PC-9 (cell line): ENCODE measurements around the gene COMT. TPM values are rescaled to one million over a fixed set of nuclear protein-coding genes. Genes with fewer than 3 reads are reported as not detected.

Experiments used
- BruUV-seq: library from RNA; stranded (reverse); fragments of 400-500 nt; replicated peaks from 2 replicates; lab custom pipeline; 2021; lab: Mats Ljungman, UMichigan
- CTCF ChIA-PET: fragments of 300-600 bp; sonication (Branson Sonifier 250); formaldehyde crosslinking; loops from one replicate; lab custom pipeline; 2022; ENCODE audit warnings: antibody characterized with exemption; lab: Charles Lee
- POLR2A ChIA-PET: fragments of 300-600 bp; sonication (Branson Sonifier 250); formaldehyde crosslinking; loops from one replicate; lab custom pipeline; 2022; ENCODE audit warnings: antibody characterized with exemption; ENCODE audit not compliant: unreplicated experiment; lab: Charles Lee
- DNase-seq, 2 experiments: peaks; one replicate each; pipeline versions ENCODE4 v3.0.0 to v3.0.0-alpha.2; 2015 to 2022; ENCODE audit warnings: mixed read lengths in 1 of 2
- H2AFZ ChIP-seq: fragments of 200-600 bp; sonication (generic); 2 replicates; pipeline ENCODE4 v1.8.1; 2017; ENCODE audit warnings: antibody characterized with exemption
- H3F3A ChIP-seq: fragments of 200-600 bp; sonication (generic); 2 replicates; pipeline ENCODE4 v1.8.1; 2017; ENCODE audit warnings: antibody characterized with exemption, mild to moderate bottlenecking, low read depth; ENCODE audit not compliant: insufficient read depth
- H3K27ac ChIP-seq: fragments of 200-600 bp; sonication (generic); 2 replicates; pipeline ENCODE4 v1.6.1; 2016; ENCODE audit warnings: mixed run types
- H3K27me3 ChIP-seq: fragments of 200-600 bp; sonication (generic); 2 replicates; pipeline ENCODE4 v1.6.1; 2016; ENCODE audit warnings: low read depth, mixed run types; ENCODE audit not compliant: insufficient read depth
- H3K36me3 ChIP-seq: fragments of 200-600 bp; sonication (generic); 2 replicates; pipeline ENCODE4 v1.6.1; 2016; ENCODE audit warnings: low read depth, mixed run types
- H3K4me1 ChIP-seq: fragments of 200-600 bp; sonication (generic); replicated peaks from 2 replicates; pipeline ENCODE4 v1.6.1; 2016; ENCODE audit warnings: mixed run types; ENCODE audit not compliant: insufficient read depth
- H3K4me2 ChIP-seq: fragments of 200-600 bp; sonication (generic); 2 replicates; pipeline ENCODE4 v1.6.1; 2017; ENCODE audit warnings: mixed run types
- H3K4me3 ChIP-seq: fragments of 200-600 bp; sonication (generic); 2 replicates; pipeline ENCODE4 v1.6.1; 2016; ENCODE audit warnings: mixed run types
- H3K79me2 ChIP-seq: fragments of 200-600 bp; sonication (generic); 2 replicates; pipeline ENCODE4 v1.6.1; 2017; ENCODE audit warnings: low read depth, mixed run types
- H3K9me2 ChIP-seq: fragments of 200-600 bp; sonication (generic); 2 replicates; pipeline ENCODE4 v1.8.1; 2017; ENCODE audit warnings: mild to moderate bottlenecking; ENCODE audit not compliant: insufficient read depth
- H3K9me3 ChIP-seq: fragments of 200-600 bp; sonication (generic); 2 replicates; pipeline ENCODE4 v1.8.1; 2016; ENCODE audit warnings: low read depth; ENCODE audit not compliant: insufficient read depth
- H4K20me1 ChIP-seq: fragments of 200-600 bp; sonication (generic); 2 replicates; pipeline ENCODE4 v1.8.1; 2017; ENCODE audit not compliant: insufficient read depth
- EZH2 ChIP-seq: fragments of 200-600 bp; sonication (generic); IDR thresholded peaks from 2 replicates; pipeline ENCODE4 v1.8.0; 2017; ENCODE audit warnings: antibody characterized with exemption, low read depth
- intact Hi-C: fragments of 100-400 bp; cut with micrococcal nuclease; formaldehyde crosslinking; loops from one replicate; pipeline ENCODE4 v1.10.0; 2022; ENCODE audit not compliant: unreplicated experiment
- total RNA-seq: library from RNA; stranded (reverse); gene quantifications from 2 replicates; pipeline ENCODE4 v1.2.3, GENCODE V29; 2021
- TF ChIP-seq, protein P1 (sequence below): fragments of 200-600 bp; sonication (generic); conservative IDR thresholded peaks from 2 replicates; pipeline ENCODE4 v1.6.1; 2017; ENCODE audit warnings: mixed run types, antibody characterized with exemption, mild to moderate bottlenecking, moderate library complexity

The COMT gene
- total RNA-seq, 1 experiment from 2014 or later, result 99.9 TPM

DNA sequence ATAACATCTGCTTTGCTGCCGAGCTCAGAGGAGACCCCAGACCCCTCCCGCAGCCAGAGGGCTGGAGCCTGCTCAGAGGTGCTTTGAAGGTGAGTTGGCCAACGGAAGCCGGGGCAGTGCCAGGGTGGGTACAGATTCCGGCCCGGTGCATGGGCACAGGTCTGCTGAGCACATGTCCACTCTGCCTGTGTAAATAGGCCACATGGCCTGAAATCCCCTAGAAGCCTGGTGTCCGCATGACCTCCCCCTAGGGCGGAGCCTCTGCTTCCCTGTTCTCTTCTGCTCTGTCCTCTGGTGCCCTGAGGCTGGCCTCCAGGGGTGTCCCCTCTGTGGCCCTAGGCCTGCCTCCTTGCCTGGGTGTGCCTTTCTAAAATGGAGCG lies 19.6 kb downstream of the COMT start:
- H3K79me2 ChIP-seq, result peaks cover 15% of the 10 kb centered on the region; the same call in 1 of the 2 replicates
- no peaks in the 10 kb centered on the region for H3K9me3 ChIP-seq
- TF ChIP-seq, protein P1, sequence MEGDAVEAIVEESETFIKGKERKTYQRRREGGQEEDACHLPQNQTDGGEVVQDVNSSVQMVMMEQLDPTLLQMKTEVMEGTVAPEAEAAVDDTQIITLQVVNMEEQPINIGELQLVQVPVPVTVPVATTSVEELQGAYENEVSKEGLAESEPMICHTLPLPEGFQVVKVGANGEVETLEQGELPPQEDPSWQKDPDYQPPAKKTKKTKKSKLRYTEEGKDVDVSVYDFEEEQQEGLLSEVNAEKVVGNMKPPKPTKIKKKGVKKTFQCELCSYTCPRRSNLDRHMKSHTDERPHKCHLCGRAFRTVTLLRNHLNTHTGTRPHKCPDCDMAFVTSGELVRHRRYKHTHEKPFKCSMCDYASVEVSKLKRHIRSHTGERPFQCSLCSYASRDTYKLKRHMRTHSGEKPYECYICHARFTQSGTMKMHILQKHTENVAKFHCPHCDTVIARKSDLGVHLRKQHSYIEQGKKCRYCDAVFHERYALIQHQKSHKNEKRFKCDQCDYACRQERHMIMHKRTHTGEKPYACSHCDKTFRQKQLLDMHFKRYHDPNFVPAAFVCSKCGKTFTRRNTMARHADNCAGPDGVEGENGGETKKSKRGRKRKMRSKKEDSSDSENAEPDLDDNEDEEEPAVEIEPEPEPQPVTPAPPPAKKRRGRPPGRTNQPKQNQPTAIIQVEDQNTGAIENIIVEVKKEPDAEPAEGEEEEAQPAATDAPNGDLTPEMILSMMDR, result no peak
- TF ChIP-seq EZH2, result no peak
- H3K36me3 ChIP-seq, result no peaks in the 10 kb centered on the region
- ChIA-PET POLR2A (interaction anchor here (0.6 kb wide), 1 partner anchor 107 kb away, joined by 3 read pairs; no protein-coding TSS in a partner anchor), CTCF (no interaction called here)
- no peak overlapping the region for H3K4me2 ChIP-seq
- peaks cover 6% of the 10 kb centered on the region; the same call in 1 of the 2 replicates for H3F3A ChIP-seq
- no peaks in the 10 kb centered on the region for H3K27me3 ChIP-seq
- no TSS peak for BruUV-seq
- intact Hi-C loops, result loop anchor here (10.0 kb wide), 1 partner anchor 324 kb away; no protein-coding TSS in a partner anchor
- DNase-seq, result no peak
- no peaks in the 10 kb centered on the region for H3K9me2 ChIP-seq
- H3K4me1 ChIP-seq, result peaks cover 15% of the 10 kb centered on the region
- H3K27ac ChIP-seq, result no peak overlapping the region
- no peaks in the 10 kb centered on the region for H4K20me1 ChIP-seq
- no peak overlapping the region for H3K4me3 ChIP-seq
- no peak overlapping the region for H2AFZ ChIP-seq

DNA sequence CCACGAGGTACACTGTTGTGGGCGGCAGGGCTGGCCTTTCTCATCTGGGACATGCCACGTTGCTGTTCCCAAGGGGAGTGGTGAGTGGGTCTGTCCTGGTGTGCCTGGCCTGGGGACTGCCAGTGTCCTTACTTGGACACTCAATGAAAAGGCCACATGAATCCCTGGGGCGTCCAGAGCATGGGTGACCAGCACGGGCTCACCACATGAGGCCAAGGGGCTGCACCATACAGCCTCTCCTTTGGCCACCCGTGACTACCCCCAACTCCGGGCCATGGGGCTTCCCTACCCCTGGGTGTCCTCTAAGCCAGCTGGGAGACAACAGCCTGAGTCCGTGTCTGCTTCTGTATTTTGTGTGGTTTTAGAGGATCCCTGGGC lies 20.3 kb downstream of the COMT start:
- Histone ChIP-seq H3K9me3 (no peaks in the 10 kb centered on the region), H2AFZ (no peak overlapping the region), H4K20me1 (no peaks in the 10 kb centered on the region), H3K27me3 (no peaks in the 10 kb centered on the region), H3K4me3 (no peak overlapping the region), H3K79me2 (peaks cover 15% of the 10 kb centered on the region; the same call in 1 of the 2 replicates), H3F3A (peaks cover 6% of the 10 kb centered on the region; the same call in 1 of the 2 replicates), H3K4me1 (peaks cover 15% of the 10 kb centered on the region), H3K9me2 (no peaks in the 10 kb centered on the region), H3K4me2 (peak overlapping the region; percentile 94; the same call in 1 of the 2 replicates), H3K36me3 (no peaks in the 10 kb centered on the region), H3K27ac (0 out of 2 replicates have a peak overlapping the region, but pooled peaks have one; percentile 9)
- TF ChIP-seq, protein P1, result no peak
- no peak for TF ChIP-seq EZH2
- no peak for DNase-seq
- ChIA-PET POLR2A (no interaction called here), CTCF (no interaction called here)
- no TSS peak for BruUV-seq
- intact Hi-C loops, result loop anchor here (2.0 to 10.0 kb wide), 2 partner anchors 155 to 323 kb away; partner anchors contain the start of genes RANBP1 and TRMT2A

DNA sequence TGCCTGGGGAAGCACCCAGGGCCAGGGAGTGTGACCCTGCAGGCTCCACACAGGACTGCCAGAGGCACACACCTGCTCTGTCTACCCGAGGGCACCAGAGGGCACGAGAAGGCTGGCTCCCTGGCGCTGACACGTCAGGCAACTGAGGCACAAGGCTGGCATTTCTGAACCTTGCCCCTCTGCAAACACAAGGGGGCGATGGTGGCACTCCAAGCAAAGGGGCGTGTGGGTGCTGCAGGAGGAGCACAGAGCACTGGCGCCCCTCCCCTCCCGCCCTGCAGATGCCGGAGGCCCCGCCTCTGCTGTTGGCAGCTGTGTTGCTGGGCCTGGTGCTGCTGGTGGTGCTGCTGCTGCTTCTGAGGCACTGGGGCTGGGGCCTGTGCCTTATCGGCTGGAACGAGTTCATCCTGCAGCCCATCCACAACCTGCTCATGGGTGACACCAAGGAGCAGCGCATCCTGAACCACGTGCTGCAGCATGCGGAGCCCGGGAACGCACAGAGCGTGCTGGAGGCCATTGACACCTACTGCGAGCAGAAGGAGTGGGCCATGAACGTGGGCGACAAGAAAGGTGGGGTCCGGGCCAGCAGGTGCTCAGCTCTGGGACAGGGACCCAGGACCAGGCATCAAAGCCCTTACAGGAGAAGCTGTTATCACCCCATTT lies 20.8 kb downstream of the COMT start:
- Histone ChIP-seq H3K4me1 (peaks cover 15% of the 10 kb centered on the region), H3K27me3 (no peaks in the 10 kb centered on the region), H3K79me2 (peaks cover 15% of the 10 kb centered on the region; the same call in 1 of the 2 replicates), H3K9me2 (no peaks in the 10 kb centered on the region), H2AFZ (no peak overlapping the region), H3K4me2 (peak overlapping the region; percentile 94), H3K4me3 (peak overlapping the region; percentile 57), H3K9me3 (no peaks in the 10 kb centered on the region), H3K27ac (peak overlapping the region; percentile 68), H3F3A (peaks cover 6% of the 10 kb centered on the region; the same call in 1 of the 2 replicates), H3K36me3 (no peaks in the 10 kb centered on the region), H4K20me1 (no peaks in the 10 kb centered on the region)
- TF ChIP-seq, protein P1, result peak; percentile 77
- no peak for TF ChIP-seq EZH2
- POLR2A ChIA-PET, result no interaction called here
- DNase-seq, result peak; percentile 66 to 67
- BruUV-seq, result no TSS peak
- intact Hi-C loops, result loop anchor here (2.0 to 10.0 kb wide), 2 partner anchors 154 to 322 kb away; partner anchors contain the start of genes RANBP1 and TRMT2A
- CTCF ChIA-PET, result interaction anchor here (0.6 to 1.8 kb wide), 4 partner anchors 9 to 308 kb away, joined by 4 to 9 read pairs (median 6); no protein-coding TSS in a partner anchor
